ENCODE data around the gene TH.
A peak's percentile ranks its signal among the peaks of the same experiment; 100 is the strongest.
"Not testable (repeated sequence)": the region's sequence is repeated elsewhere in the genome, so short reads cannot be mapped to it uniquely, and the experiment has no call there.

The TH gene

DNA sequence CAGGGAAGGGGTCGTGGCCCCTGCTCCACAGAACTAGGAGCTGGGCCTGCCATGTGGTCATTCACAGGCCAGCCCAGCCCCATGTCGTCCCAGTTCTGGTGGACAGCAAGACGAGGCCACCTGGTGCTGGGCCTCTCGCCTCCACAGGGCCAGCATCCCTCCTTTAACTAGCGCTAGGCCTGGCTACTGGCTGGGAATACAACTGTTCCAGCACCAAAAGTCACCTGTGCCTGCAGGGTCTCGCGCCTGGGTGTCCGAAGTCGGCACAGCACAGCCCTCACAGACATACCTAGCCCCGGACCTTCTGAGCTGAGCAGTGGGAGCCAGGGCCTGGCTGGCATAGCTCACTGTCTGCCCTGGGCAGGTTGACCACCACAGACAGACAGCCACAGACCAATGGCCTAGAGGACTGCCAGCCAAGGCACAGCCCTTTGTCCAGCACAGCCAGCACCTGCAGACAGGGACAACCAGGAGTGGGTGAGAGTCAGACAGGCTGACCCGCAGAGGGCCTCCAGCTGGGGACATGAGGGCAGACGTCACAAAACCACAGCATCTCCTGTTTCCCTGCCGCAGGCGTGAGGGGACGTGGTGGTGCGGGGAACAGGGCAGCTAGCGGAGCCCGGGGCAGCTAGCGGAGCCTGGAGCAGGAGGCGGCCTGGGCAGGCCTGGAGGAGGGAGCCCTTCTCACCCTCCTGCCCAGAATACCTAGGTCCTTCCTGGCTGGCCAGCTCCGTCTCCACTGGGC lies 27.2 kb upstream of the TH start:
- Histone ChIP-seq H3K4me3 (ENCODE audit: low read depth, low read length) (no peak overlapping the region), H3K27me3 (no peaks in the 10 kb centered on the region), H3K4me1 (peaks cover 18% of the 10 kb centered on the region), H3K36me3 (no peaks in the 10 kb centered on the region), H3K9me3 (no peaks in the 10 kb centered on the region)
- no peak for DNase-seq
- no peak for TF ChIP-seq CTCF (IDR thresholded peaks at IDR 0.05; ENCODE audit: low read depth, low read length)

GRCh38 chr11:2197771-2198520 lies 26.3 kb upstream of the TH start:
- no peak for TF ChIP-seq CTCF (IDR thresholded peaks at IDR 0.05; ENCODE audit: low read depth, low read length)
- Histone ChIP-seq H3K4me1 (peaks cover 19% of the 10 kb centered on the region), H3K4me3 (ENCODE audit: low read depth, low read length) (no peak overlapping the region), H3K27me3 (no peaks in the 10 kb centered on the region), H3K9me3 (no peaks in the 10 kb centered on the region), H3K36me3 (no peaks in the 10 kb centered on the region)
- DNase-seq: no peak

- Histone ChIP-seq H3K9me3 (no peaks in the 10 kb centered on the region), H3K4me1 (peaks cover 27% of the 10 kb centered on the region), H3K27me3 (no peaks in the 10 kb centered on the region), H3K36me3 (no peaks in the 10 kb centered on the region), H3K4me3 (ENCODE audit: low read depth, low read length) (no peak overlapping the region)
- peak; percentile 67 for TF ChIP-seq CTCF (IDR thresholded peaks at IDR 0.05; ENCODE audit: low read depth, low read length)
- peak; percentile 83 for DNase-seq
These were observed 25.6 kb upstream of the TH start for GRCh38 chr11:2196970-2197770.

GRCh38 chr11:2195756-2196088 lies 24.1 kb upstream of the TH start:
- no peak for DNase-seq
- H3K27me3 ChIP-seq: no peaks in the 10 kb centered on the region
- H3K4me1 ChIP-seq: peaks cover 42% of the 10 kb centered on the region
- no peak overlapping the region for H3K4me3 ChIP-seq (ENCODE audit: low read depth, low read length)
- H3K9me3 ChIP-seq: no peaks in the 10 kb centered on the region
- no peak for TF ChIP-seq CTCF (IDR thresholded peaks at IDR 0.05; ENCODE audit: low read depth, low read length)
- H3K36me3 ChIP-seq: no peaks in the 10 kb centered on the region

- no peaks in the 10 kb centered on the region for H3K27me3 ChIP-seq
These were observed 23.5 kb upstream of the TH start for GRCh38 chr11:2194877-2195755.

GRCh38 chr11:2193888-2194595 lies 22.4 kb upstream of the TH start:
- H3K4me1 ChIP-seq: peaks cover 51% of the 10 kb centered on the region
- H3K36me3 ChIP-seq; H3K9me3 ChIP-seq; H3K4me3 ChIP-seq (ENCODE audit: low read depth, low read length); H3K27me3 ChIP-seq: not testable (repeated sequence)
- peak; percentile 53 for DNase-seq

More at GRCh38 chr11:2194877-2195755, 23.5 kb upstream of the TH start:
- H3K9me3 ChIP-seq: no peaks in the 10 kb centered on the region
- H3K36me3 ChIP-seq: no peaks in the 10 kb centered on the region
- no peak overlapping the region for H3K4me3 ChIP-seq (ENCODE audit: low read depth, low read length)
- DNase-seq: peak; percentile 72
- H3K4me1 ChIP-seq: peaks cover 48% of the 10 kb centered on the region
- TF ChIP-seq CTCF (IDR thresholded peaks at IDR 0.05; ENCODE audit: low read depth, low read length): peak; percentile 71
